T-cell (primary cell): ENCODE results near the gene S100A3. TPM values are rescaled to one million over a fixed set of nuclear protein-coding genes. Genes with fewer than 3 reads are reported as not detected.

ENCODE experiments used
- ATAC-seq, 4 experiments: fragments of 200-7000 bp in 3 of 4; fragments of 150-1000 bp in 1 of 4; cut with Tn5 transposase; replicated peaks in 1 of 4; 1 replicate in 3 of 4; 2 replicates in 1 of 4; pipeline ENCODE4 v1.10.0; 2021; ENCODE audit warnings: moderate library complexity in 3 of 4, mild to moderate bottlenecking in 2 of 4, moderate number of reproducible peaks in 1 of 4
- CTCF ChIA-PET, 2 donors: fragments of 300-600 bp; sonication (Branson Sonifier 250); formaldehyde crosslinking; loops; one replicate each; lab custom pipeline; 2022; ENCODE audit warnings: antibody characterized with exemption in 2 of 2; lab: Charles Lee
- POLR2A ChIA-PET, 2 donors: fragments of 300-600 bp; sonication (Branson Sonifier 250); formaldehyde crosslinking; loops; one replicate each; lab custom pipeline; 2022; ENCODE audit warnings: antibody characterized with exemption in 2 of 2; lab: Charles Lee
- DNase-seq, 35 experiments: peaks; one replicate each; pipeline versions ENCODE4 v3.0.0 to v3.0.0-alpha.2; 2013 to 2023
- H3K27ac ChIP-seq: one replicate; pipeline ENCODE4 v1.5.1; 2013; ENCODE audit warnings: low read length
- H3K27me3 ChIP-seq, 2 experiments: replicated peaks in 1 of 2; 1 replicate in 1 of 2; 2 replicates in 1 of 2; pipeline versions ENCODE4 v1.6.1 to v1.7.0; 2013; ENCODE audit warnings: low read length in 1 of 2, mixed read lengths in 1 of 2; ENCODE audit not compliant: control insufficient read depth in 2 of 2, insufficient read depth in 2 of 2; ENCODE audit errors: extremely low read depth in 1 of 2
- H3K36me3 ChIP-seq, 2 donors: 1 replicate in 1 of 2; 2 replicates in 1 of 2; pipeline versions ENCODE4 v1.6.1 to v1.7.0; 2013; ENCODE audit warnings: low read length in 1 of 2; ENCODE audit not compliant: control insufficient read depth in 2 of 2, insufficient read depth in 1 of 2; ENCODE audit errors: extremely low read depth in 1 of 2
- H3K4me1 ChIP-seq, 2 experiments: 1 replicate in 1 of 2; 2 replicates in 1 of 2; pipeline versions ENCODE4 v1.6.1 to v1.7.0; 2013; ENCODE audit warnings: low read length in 2 of 2, mixed read lengths in 1 of 2; ENCODE audit not compliant: insufficient read depth in 2 of 2, control insufficient read depth in 1 of 2; ENCODE audit errors: extremely low read depth in 1 of 2
- H3K4me3 ChIP-seq, 2 donors: 1 replicate in 1 of 2; 2 replicates in 1 of 2; pipeline versions ENCODE4 v1.5.1 to v1.7.0; 2013; ENCODE audit warnings: mild to moderate bottlenecking in 2 of 2, low read length in 1 of 2, moderate library complexity in 1 of 2; ENCODE audit not compliant: control insufficient read depth in 1 of 2; ENCODE audit errors: extremely low read depth in 1 of 2
- H3K9me3 ChIP-seq: 2 replicates; pipeline ENCODE4 v1.7.0; 2013
- H3K27ac Mint-ChIP-seq, 2 donors: one replicate each; pipeline ENCODE4 v1.8.0; 2020 to 2021; ENCODE audit warnings: mild to moderate bottlenecking in 2 of 2, mixed read lengths in 2 of 2
- H3K27me3 Mint-ChIP-seq, 2 donors: one replicate each; pipeline ENCODE4 v1.8.0; 2021 to 2022; ENCODE audit warnings: mixed read lengths in 2 of 2
- H3K36me3 Mint-ChIP-seq: one replicate; pipeline ENCODE4 v1.8.0; 2021; ENCODE audit warnings: mixed read lengths
- H3K4me1 Mint-ChIP-seq, 3 donors: one replicate each; pipeline ENCODE4 v1.8.0; 2020 to 2022; ENCODE audit warnings: mixed read lengths in 3 of 3, mild to moderate bottlenecking in 1 of 3
- H3K4me3 Mint-ChIP-seq, 3 donors: one replicate each; pipeline ENCODE4 v1.8.0; 2020 to 2022; ENCODE audit warnings: mild to moderate bottlenecking in 3 of 3, mixed read lengths in 3 of 3, moderate library complexity in 3 of 3
- H3K9me3 Mint-ChIP-seq, 3 donors: one replicate each; pipeline ENCODE4 v1.8.0; 2020 to 2022; ENCODE audit warnings: mixed read lengths in 3 of 3
- WGBS: methylation state at CpG from one replicate; pipeline ENCODE4 v1.1.5; 2013; ENCODE audit warnings: missing lambda C conversion rate; ENCODE audit not compliant: insufficient coverage; 5-methylcytosine and 5-hydroxymethylcytosine counted together
- total RNA-seq, 35 experiments: library from RNA in 6 of 35; stranded (reverse) in 6 of 35; fragments of 120-200 nt in 1 of 35; gene quantifications; one replicate each; pipeline versions ENCODE4 v1.2.1 to v1.2.4 and lab custom pipeline; 2013 to 2026

The S100A3 gene
- total RNA-seq, 5 donors from 2014 or later (not counting 1 experiment from before 2014, with no cell fraction given), result not detected

GRCh38 chr1:153544453-153545066 lies 4.5 kb downstream of the S100A3 start:
- H3K9me3 ChIP-seq, result no peaks in the 10 kb centered on the region
- no peaks in the 10 kb centered on the region for H3K27me3 ChIP-seq
- peak overlapping the region; percentile 91 to 95 (median 93) for H3K4me3 Mint-ChIP-seq
- H3K4me1 ChIP-seq, result peaks cover 62 to 80% of the 10 kb centered on the region in 2 experiments
- peak overlapping the region; percentile 86 for H3K27ac ChIP-seq
- no peaks in the 10 kb centered on the region for H3K27me3 Mint-ChIP-seq
- peak overlapping the region; percentile 49 to 76 for H3K4me3 ChIP-seq
- H3K4me1 Mint-ChIP-seq, result peaks cover 74 to 91% (median 82%) of the 10 kb centered on the region in 3 donors
- POLR2A ChIA-PET, result interaction anchor here (0.6 to 2.8 kb wide), 3 partner anchors 9 to 24 kb away, joined by 3 to 14 read pairs (median 4); partner anchors contain the start of gene S100A6 (in 1 of the 2)
- H3K27ac Mint-ChIP-seq, result peak overlapping the region; percentile 100
- 30% methylated on average over 2 of the region's 10 CpGs for WGBS
- DNase-seq, result no peak
- no peaks in the 10 kb centered on the region for H3K9me3 Mint-ChIP-seq
- H3K36me3 Mint-ChIP-seq, result peaks cover 21% of the 10 kb centered on the region
- ATAC-seq, result no peak
- peaks cover 0 to 18% of the 10 kb centered on the region in 2 donors for H3K36me3 ChIP-seq
- CTCF ChIA-PET, result interaction anchor here (1.1 to 2.8 kb wide), 6 partner anchors 9 to 34 kb away, joined by 3 to 35 read pairs (median 10); partner anchors contain the start of gene S100A6 (in 1 of the 2)

DNA sequence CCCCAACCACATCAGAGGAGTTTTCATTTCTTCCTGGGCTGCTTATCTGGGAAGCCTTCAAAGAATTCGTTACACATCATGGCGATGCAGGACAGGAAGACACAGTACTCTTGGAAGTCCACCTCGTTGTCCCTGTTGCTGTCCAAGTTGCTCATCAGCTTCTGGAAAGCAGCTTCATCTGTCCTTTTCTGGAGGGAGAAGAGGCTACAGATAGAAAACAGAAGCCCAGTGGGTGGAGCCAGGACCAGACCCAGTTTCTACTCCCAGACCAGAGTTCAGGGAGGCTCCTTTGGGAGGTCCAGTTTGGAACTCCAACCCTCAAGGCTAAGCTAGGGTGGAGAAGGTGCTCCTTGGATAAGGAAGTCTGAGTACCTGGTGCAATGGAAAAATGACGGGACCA lies 5.3 kb downstream of the S100A3 start:
- Mint-ChIP-seq H3K4me3 (peak overlapping the region; percentile 91 to 95 (median 93)), H3K4me1 (peaks cover 78 to 91% (median 82%) of the 10 kb centered on the region in 3 donors), H3K36me3 (peaks cover 21% of the 10 kb centered on the region), H3K27ac (peak overlapping the region; percentile 100), H3K9me3 (no peaks in the 10 kb centered on the region), H3K27me3 (no peaks in the 10 kb centered on the region)
- 80% methylated on average over 2 of the region's 4 CpGs for WGBS
- ATAC-seq (no peak), DNase-seq (no peak)
- POLR2A ChIA-PET, result interaction anchor here (1.1 to 2.8 kb wide), 2 partner anchors 8 to 12 kb away, joined by 4 to 14 read pairs; partner anchors contain the start of gene S100A6 (in 1 of the 2)
- peaks cover 62 to 82% of the 10 kb centered on the region in 2 experiments for H3K4me1 ChIP-seq
- CTCF ChIA-PET, result interaction anchor here (0.6 to 1.6 kb wide), 3 partner anchors 9 to 15 kb away, joined by 3 to 6 read pairs (median 5); no protein-coding TSS in a partner anchor
- H3K36me3 ChIP-seq, result peaks cover 0 to 18% of the 10 kb centered on the region in 2 donors
- peak overlapping the region; percentile 49 to 76 for H3K4me3 ChIP-seq
- no peaks in the 10 kb centered on the region for H3K9me3 ChIP-seq
- H3K27me3 ChIP-seq, result no peaks in the 10 kb centered on the region
- peak overlapping the region; percentile 86 for H3K27ac ChIP-seq

DNA sequence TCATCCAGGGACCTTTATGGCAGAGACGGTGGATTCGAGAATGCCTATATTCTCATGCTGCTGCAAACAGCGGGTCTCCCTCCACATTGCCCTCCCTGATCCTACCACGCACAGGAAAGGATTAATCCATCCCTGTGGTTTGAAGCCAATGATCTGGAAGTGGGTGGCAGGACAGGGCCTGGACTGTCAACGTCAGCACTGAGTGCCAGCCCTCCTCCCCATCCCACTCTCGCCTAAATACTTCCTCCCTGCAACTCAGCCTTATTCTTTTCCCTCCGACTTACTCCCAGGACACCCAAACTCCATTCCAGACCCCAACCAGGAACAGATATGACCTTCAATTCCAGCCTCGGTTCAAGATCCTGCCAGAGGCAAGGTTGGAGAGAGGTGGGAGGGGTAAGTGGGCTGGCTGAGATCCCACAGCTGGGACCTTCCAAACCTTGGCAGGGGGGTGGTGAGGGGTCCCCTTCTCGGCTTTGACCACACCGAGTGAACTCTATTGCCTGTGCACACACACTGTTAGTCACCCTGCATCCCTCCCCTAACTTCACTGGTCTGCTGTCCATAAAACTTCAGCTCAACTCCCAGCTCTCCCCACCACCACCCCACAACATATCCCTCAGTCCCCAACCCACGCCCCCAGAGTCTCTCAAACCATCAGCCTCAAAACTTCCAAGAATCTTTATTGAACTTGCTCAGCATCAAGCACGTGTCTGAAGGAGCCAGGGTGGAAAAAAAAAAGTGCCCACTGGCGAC lies 5.9 kb downstream of the S100A3 start:
- Histone ChIP-seq H3K36me3 (peaks cover 0 to 18% of the 10 kb centered on the region in 2 donors), H3K9me3 (no peaks in the 10 kb centered on the region), H3K27me3 (no peaks in the 10 kb centered on the region), H3K4me1 (peaks cover 62 to 82% of the 10 kb centered on the region in 2 experiments), H3K4me3 (no peak overlapping the region), H3K27ac (peak overlapping the region; percentile 86)
- DNase-seq, result no peak
- Mint-ChIP-seq H3K4me3 (peak overlapping the region; percentile 91 to 95 (median 93)), H3K27me3 (no peaks in the 10 kb centered on the region), H3K36me3 (peaks cover 21% of the 10 kb centered on the region), H3K27ac (peak overlapping the region; percentile 100), H3K4me1 (peaks cover 76 to 90% (median 79%) of the 10 kb centered on the region in 3 donors), H3K9me3 (no peaks in the 10 kb centered on the region)
- 74% methylated on average over 7 of the region's 13 CpGs for WGBS
- ATAC-seq, result no peak
- POLR2A ChIA-PET, result no interaction called here
- CTCF ChIA-PET, result interaction anchor here (0.6 to 1.4 kb wide), 2 partner anchors 10 to 15 kb away, joined by 3 to 5 read pairs; no protein-coding TSS in a partner anchor

GRCh38 chr1:153541641-153542590 lies 7.1 kb downstream of the S100A3 start:
- ChIA-PET CTCF (interaction anchor here in 1 of 2 donors (2.7 kb wide), 1 partner anchor 9 kb away, joined by 13 read pairs; no protein-coding TSS in a partner anchor), POLR2A (no interaction called here)
- DNase-seq (no peak), ATAC-seq (no peak)
- Mint-ChIP-seq H3K36me3 (peaks cover 21% of the 10 kb centered on the region), H3K4me3 (peak overlapping the region; percentile 51 to 93 (median 59)), H3K9me3 (no peaks in the 10 kb centered on the region), H3K27ac (peak overlapping the region; percentile 100), H3K4me1 (peaks cover 77 to 90% (median 86%) of the 10 kb centered on the region in 3 donors), H3K27me3 (no peaks in the 10 kb centered on the region)
- Histone ChIP-seq H3K4me1 (peaks cover 62 to 81% of the 10 kb centered on the region in 2 experiments), H3K9me3 (no peaks in the 10 kb centered on the region), H3K27me3 (no peaks in the 10 kb centered on the region), H3K27ac (peak overlapping the region; percentile 86), H3K4me3 (no peak overlapping the region), H3K36me3 (peaks cover 0 to 18% of the 10 kb centered on the region in 2 donors)
- WGBS, result 62% methylated on average over 5 of the region's 13 CpGs

GRCh38 chr1:153540394-153541361 lies 8.4 kb downstream of the S100A3 start, which contains the start of gene S100A5:
Gene S100A5, minus strand, starts transcription at chr1:153540934. Its CDS starts 743 bp downstream, at chr1:153540191.
- H3K4me1 Mint-ChIP-seq, result peaks cover 75 to 88% (median 85%) of the 10 kb centered on the region in 3 donors
- DNase-seq, result peak in 34 of 35 experiments; percentile 11 to 74 (median 36)
- no peaks in the 10 kb centered on the region for H3K9me3 Mint-ChIP-seq
- Histone ChIP-seq H3K36me3 (peaks cover 0 to 18% of the 10 kb centered on the region in 2 donors), H3K4me1 (peaks cover 60 to 78% of the 10 kb centered on the region in 2 experiments), H3K27me3 (no peaks in the 10 kb centered on the region), H3K4me3 (peak within 1 kb of the TSS; percentile 8 to 17), H3K27ac (peak within 1 kb of the TSS; percentile 86), H3K9me3 (no peaks in the 10 kb centered on the region)
- peaks cover 21% of the 10 kb centered on the region for H3K36me3 Mint-ChIP-seq
- H3K27ac Mint-ChIP-seq, result peak within 1 kb of the TSS; percentile 100
- peak within 1 kb of the TSS; percentile 51 to 78 (median 59) for H3K4me3 Mint-ChIP-seq
- peak in 3 of 4 experiments; percentile 41 to 51 (median 48) for ATAC-seq
- CTCF ChIA-PET, result interaction anchor here (0.7 to 2.7 kb wide), 3 partner anchors 8 to 16 kb away, joined by 7 to 13 read pairs (median 7); no protein-coding TSS in a partner anchor
- H3K27me3 Mint-ChIP-seq, result no peaks in the 10 kb centered on the region
- POLR2A ChIA-PET, result no interaction called here
- WGBS, result 36% methylated on average over 10 of the region's 11 CpGs
